Uterus (tissue), 2 donors: ENCODE measurements around the gene TTC3.

Experiments
- POLR2A ChIP-seq, 2 donors: fragments of 450-650 bp; IDR thresholded peaks; one replicate each; pipeline ENCODE4 v1.6.1; 2016; ENCODE audit warnings: antibody characterized with exemption in 2 of 2, mild to moderate bottlenecking in 1 of 2, moderate library complexity in 1 of 2
- TF ChIP-seq, protein P1 (sequence below), 4 experiments: fragments of 200-600 bp in 2 of 4; fragments of 450-650 bp in 2 of 4; sonication (generic) in 2 of 4; IDR thresholded peaks; one replicate each; pipeline ENCODE4 v1.5.1; 2016 to 2019; ENCODE audit warnings: antibody characterized with exemption in 4 of 4, mild to moderate bottlenecking in 2 of 4, moderate library complexity in 1 of 4

GRCh38 chr21:37082375-37082774 is 9.3 kb downstream of the TTC3 start:
- TF ChIP-seq, protein P1, sequence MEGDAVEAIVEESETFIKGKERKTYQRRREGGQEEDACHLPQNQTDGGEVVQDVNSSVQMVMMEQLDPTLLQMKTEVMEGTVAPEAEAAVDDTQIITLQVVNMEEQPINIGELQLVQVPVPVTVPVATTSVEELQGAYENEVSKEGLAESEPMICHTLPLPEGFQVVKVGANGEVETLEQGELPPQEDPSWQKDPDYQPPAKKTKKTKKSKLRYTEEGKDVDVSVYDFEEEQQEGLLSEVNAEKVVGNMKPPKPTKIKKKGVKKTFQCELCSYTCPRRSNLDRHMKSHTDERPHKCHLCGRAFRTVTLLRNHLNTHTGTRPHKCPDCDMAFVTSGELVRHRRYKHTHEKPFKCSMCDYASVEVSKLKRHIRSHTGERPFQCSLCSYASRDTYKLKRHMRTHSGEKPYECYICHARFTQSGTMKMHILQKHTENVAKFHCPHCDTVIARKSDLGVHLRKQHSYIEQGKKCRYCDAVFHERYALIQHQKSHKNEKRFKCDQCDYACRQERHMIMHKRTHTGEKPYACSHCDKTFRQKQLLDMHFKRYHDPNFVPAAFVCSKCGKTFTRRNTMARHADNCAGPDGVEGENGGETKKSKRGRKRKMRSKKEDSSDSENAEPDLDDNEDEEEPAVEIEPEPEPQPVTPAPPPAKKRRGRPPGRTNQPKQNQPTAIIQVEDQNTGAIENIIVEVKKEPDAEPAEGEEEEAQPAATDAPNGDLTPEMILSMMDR (IDR thresholded peaks at IDR 0.05), result no peak
- TF ChIP-seq POLR2A (IDR thresholded peaks at IDR 0.05), result no peak
